GM10847 (cell line): ENCODE results near the gene KLC1.
A peak's percentile ranks its signal among the peaks of the same experiment; 100 is the strongest.

Source experiments
- POLR2A ChIP-seq: IDR thresholded peaks from 2 replicates; pipeline ENCODE4 v1.6.1; 2011; ENCODE audit not compliant: insufficient read length; ENCODE audit errors: extremely low read depth

The KLC1 gene

GRCh38 chr14:103619057-103619456 lies 10.0 kb upstream of the KLC1 start:
- TF ChIP-seq POLR2A, result no peak

- no peak for TF ChIP-seq POLR2A
These were observed 7.2 kb upstream of the KLC1 start for GRCh38 chr14:103621860-103622259.

GRCh38 chr14:103623308-103623707 lies 5.7 kb upstream of the KLC1 start:
- TF ChIP-seq POLR2A, result no peak

GRCh38 chr14:103623883-103624482 lies 5.0 kb upstream of the KLC1 start:
- no peak for TF ChIP-seq POLR2A

GRCh38 chr14:103624860-103625259 lies 4.2 kb upstream of the KLC1 start:
- TF ChIP-seq POLR2A, result no peak

GRCh38 chr14:103625356-103626095 lies 3.5 kb upstream of the KLC1 start:
- no peak for TF ChIP-seq POLR2A

- TF ChIP-seq POLR2A, result no peak
These were observed 2.7 kb upstream of the KLC1 start for GRCh38 chr14:103626146-103626850.

- TF ChIP-seq POLR2A, result no peak
These were observed 1.7 kb upstream of the KLC1 start for GRCh38 chr14:103627073-103628025.

- peak; percentile 33 for TF ChIP-seq POLR2A
These were observed 759 bp upstream of the KLC1 start for GRCh38 chr14:103628221-103628683.

GRCh38 chr14:103629503-103630121 lies 601 bp downstream of the KLC1 start:
- no peak for TF ChIP-seq POLR2A

- no peak for TF ChIP-seq POLR2A
These were observed 1.5 kb downstream of the KLC1 start for GRCh38 chr14:103630364-103631108.

GRCh38 chr14:103633391-103633790 lies 4.4 kb downstream of the KLC1 start:
- TF ChIP-seq POLR2A, result no peak

- no peak for TF ChIP-seq POLR2A
These were observed 5.1 kb downstream of the KLC1 start for GRCh38 chr14:103634156-103634555.

GRCh38 chr14:103638594-103638993 lies 9.6 kb downstream of the KLC1 start:
- no peak for TF ChIP-seq POLR2A
